ENCODE measurements around the gene MRPL14.

- TF ChIP-seq CTCF (conservative IDR thresholded peaks at IDR 0.05; ENCODE audit: low read depth in 2 of 2) (no peak), EZH2phosphoT487 (IDR thresholded peaks at IDR 0.05; ENCODE audit: unreplicated experiment) (no peak), CREB1 (CRISPR knock-in tag; IDR thresholded peaks at IDR 0.05; ENCODE audit: low read depth) (no peak), POLR2AphosphoS5 (IDR thresholded peaks at IDR 0.05; ENCODE audit: low read depth) (no peak), EZH2 (IDR thresholded peaks at IDR 0.05; ENCODE audit: low read depth, unreplicated experiment) (no peak), STAT1 (IDR thresholded peaks at IDR 0.05; ENCODE audit: unreplicated experiment) (no peak), REST (IDR thresholded peaks at IDR 0.05; ENCODE audit: unreplicated experiment) (no peak)
These were observed 21.1 kb downstream of the MRPL14 start for GRCh38 chr6:44105993-44106740.

Data from GM23338 (cell line).